HUES48 (cell line): ENCODE measurements around the gene TRIM50.

ENCODE experiments used
- H3K27ac ChIP-seq: one replicate; pipeline ENCODE4 v1.7.0; 2013; ENCODE audit warnings: low read depth, low read length, inconsistent platforms
- H3K27me3 ChIP-seq: 2 replicates; pipeline ENCODE4 v1.6.1; 2013; ENCODE audit warnings: mild to moderate bottlenecking, low read length; ENCODE audit not compliant: control insufficient read depth, insufficient read depth
- H3K36me3 ChIP-seq: 2 replicates; pipeline ENCODE4 v1.6.1; 2013; ENCODE audit warnings: low read length; ENCODE audit not compliant: control insufficient read depth, insufficient read depth
- H3K4me1 ChIP-seq: 2 replicates; pipeline ENCODE4 v1.6.1; 2013; ENCODE audit warnings: mild to moderate bottlenecking, low read length; ENCODE audit not compliant: control insufficient read depth, insufficient read depth
- H3K4me3 ChIP-seq: 2 replicates; pipeline ENCODE4 v1.5.1; 2013; ENCODE audit warnings: mild to moderate bottlenecking, low read depth, low read length
- H3K9ac ChIP-seq: 2 replicates; pipeline ENCODE4 v1.6.1; 2013; ENCODE audit warnings: mild to moderate bottlenecking, low read depth, low read length, moderate library complexity
- H3K9me3 ChIP-seq: 2 replicates; pipeline ENCODE4 v1.6.1; 2013; ENCODE audit warnings: low read length; ENCODE audit not compliant: control insufficient read depth, insufficient read depth

Gene TRIM50

DNA sequence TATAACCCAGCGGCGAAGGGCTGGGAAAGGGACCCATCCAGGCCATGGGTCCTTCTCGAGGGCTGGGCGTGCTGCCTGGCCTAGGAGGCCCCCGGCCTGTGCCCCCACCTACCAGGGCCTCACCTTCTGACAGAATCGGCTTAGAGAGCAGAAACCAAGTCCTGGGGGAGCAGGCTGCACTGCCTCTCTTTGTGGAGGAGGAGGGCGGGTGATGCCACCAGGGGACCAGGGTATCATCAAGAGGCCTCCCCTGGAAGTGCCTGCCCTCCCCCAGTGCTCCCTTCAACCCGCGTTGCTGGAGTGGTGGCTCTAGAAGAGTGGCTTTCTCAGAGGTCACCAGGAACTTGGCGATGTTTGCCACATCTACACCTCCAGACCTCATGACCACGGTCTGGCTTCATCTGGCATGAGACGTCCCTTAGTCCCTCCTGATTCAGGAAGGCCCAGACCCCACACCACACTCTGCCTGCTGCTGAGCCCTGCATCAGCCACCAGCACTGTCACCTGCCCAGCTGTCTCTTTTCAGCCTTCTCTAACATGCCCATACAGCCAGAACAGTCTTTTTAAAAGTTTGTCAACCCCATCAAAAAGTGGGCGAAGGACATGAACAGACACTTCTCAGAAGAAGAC is 32.0 kb upstream of the TRIM50 start:
- H3K27ac ChIP-seq = no peak overlapping the region
- no peaks in the 10 kb centered on the region for H3K36me3 ChIP-seq
- H3K4me1 ChIP-seq = no peaks in the 10 kb centered on the region
- H3K9me3 ChIP-seq = no peaks in the 10 kb centered on the region
- H3K27me3 ChIP-seq = no peaks in the 10 kb centered on the region
- no peak overlapping the region for H3K9ac ChIP-seq
- no peak overlapping the region for H3K4me3 ChIP-seq

DNA sequence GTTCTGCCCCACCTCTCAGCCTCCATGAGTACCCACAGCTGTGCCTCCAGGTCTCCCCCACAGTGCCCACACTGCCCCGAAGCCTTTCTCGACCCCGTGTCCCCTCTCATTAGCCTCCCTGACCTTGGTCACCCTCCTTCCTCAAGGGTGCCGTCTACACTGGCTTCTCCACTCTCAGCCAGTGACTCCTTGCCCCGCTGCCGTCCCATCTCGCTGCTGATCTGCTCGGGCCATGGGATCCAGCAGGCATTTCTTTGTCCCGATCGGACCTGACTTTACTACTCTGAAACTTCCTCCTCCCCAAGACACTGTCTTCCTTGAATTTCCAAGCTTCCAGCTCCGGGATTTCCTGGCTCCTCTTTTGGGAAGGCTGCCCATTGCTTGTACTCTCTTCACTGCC is 31.4 kb upstream of the TRIM50 start:
- Histone ChIP-seq H3K27ac (no peak overlapping the region), H3K9ac (no peak overlapping the region), H3K9me3 (no peaks in the 10 kb centered on the region), H3K36me3 (no peaks in the 10 kb centered on the region), H3K4me3 (no peak overlapping the region), H3K27me3 (no peaks in the 10 kb centered on the region), H3K4me1 (no peaks in the 10 kb centered on the region)

DNA sequence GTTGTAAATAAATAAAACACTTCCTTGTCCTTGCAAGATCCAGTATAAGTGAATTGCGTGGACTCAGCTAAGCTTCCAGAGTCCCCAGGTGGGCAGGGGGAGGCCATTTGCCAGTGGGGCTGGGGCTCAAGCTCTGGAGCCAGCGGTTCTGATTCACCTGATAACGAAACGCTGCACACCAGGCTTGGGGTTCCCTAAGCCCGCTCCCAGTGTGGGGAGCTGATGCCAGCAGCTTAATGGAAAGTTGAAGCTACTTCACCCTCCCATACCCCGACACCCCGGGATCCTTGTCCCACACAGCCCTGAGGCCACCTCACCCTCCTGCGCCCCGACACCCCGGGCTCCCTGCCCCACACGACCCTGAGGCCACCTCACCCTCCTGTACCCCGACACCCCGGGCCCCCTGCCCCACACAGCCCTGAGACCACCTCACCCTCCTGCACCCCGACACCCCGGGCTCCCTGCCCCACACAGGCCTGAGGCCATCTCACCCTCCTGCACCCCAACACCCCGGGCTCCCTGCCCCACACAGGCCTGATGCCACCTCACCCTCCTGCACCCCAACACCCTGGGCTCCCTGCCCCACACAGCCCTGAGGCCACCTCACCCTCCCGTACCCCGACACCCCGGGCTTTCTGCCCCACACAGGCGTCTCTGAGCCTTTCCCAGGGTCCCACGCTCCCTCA is 30.9 kb upstream of the TRIM50 start:
- Histone ChIP-seq H3K9me3 (no peaks in the 10 kb centered on the region), H3K36me3 (no peaks in the 10 kb centered on the region), H3K9ac (no peak overlapping the region), H3K4me3 (no peak overlapping the region), H3K4me1 (no peaks in the 10 kb centered on the region), H3K27ac (no peak overlapping the region), H3K27me3 (no peaks in the 10 kb centered on the region)

DNA sequence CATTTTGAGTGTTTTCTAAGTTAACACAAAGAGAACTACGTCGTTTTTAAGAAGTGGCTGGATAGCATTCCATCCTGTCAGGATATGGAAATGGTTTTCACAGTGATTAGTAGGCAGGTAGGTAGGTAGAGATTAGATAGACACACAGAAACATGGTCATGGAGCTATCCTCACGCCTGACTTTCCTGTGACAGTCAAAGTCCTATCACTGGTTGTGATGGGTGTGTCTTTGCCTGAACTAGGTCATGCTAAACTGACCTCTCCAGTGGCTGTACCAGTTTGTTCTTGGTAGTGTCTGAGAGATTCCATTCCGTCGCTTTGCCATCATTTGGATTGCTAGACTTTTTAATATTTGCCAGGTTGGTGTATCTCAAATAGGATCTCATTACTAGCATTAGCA is 28.3 kb upstream of the TRIM50 start:
- no peak overlapping the region for H3K9ac ChIP-seq
- H3K9me3 ChIP-seq = no peaks in the 10 kb centered on the region
- no peak overlapping the region for H3K4me3 ChIP-seq
- H3K27me3 ChIP-seq = no peaks in the 10 kb centered on the region
- H3K36me3 ChIP-seq = no peaks in the 10 kb centered on the region
- no peaks in the 10 kb centered on the region for H3K4me1 ChIP-seq
- H3K27ac ChIP-seq = no peak overlapping the region

DNA sequence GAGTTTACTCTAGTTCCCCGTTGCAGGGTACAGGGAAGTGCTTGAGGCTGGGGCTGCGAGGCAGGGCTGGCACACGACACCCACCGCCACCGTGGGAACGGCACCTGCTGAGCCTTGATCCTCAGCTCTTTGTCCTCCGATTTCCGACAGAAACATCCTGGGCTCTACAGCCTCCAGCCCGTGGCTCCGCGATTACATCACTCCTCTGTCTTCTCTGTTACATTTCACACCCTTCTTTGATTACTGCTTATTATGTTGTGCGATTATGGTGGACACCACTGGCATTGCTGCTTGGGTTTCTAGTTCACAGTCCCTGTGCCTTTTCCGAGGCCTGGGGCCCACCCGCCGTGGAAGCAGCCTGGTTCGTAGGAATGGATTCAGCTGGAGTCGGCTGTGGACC is 26.9 kb upstream of the TRIM50 start:
- H3K36me3 ChIP-seq = no peaks in the 10 kb centered on the region
- no peaks in the 10 kb centered on the region for H3K27me3 ChIP-seq
- no peaks in the 10 kb centered on the region for H3K9me3 ChIP-seq
- no peak overlapping the region for H3K27ac ChIP-seq
- no peak overlapping the region for H3K9ac ChIP-seq
- no peaks in the 10 kb centered on the region for H3K4me1 ChIP-seq
- no peak overlapping the region for H3K4me3 ChIP-seq

DNA sequence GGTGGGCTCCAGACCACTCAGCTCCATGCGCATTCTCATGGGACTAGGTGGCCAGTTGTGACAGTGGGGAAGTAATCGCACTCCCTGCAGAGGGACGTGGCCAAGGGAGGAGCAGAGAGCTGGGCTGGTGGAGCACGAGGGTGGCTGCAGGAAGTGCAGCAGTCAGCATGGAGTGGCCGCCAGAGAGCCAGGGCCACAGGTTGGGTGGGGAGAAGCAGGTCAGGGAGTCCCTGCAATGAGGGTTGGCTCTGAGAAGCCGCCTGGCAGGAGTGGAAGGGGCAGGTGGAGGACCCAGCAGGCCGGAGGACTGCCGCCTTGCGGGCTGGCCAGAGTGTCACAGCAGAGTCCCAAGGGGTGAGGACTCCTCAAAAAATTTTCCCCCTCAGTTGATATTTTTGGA is 26.3 kb upstream of the TRIM50 start:
- no peaks in the 10 kb centered on the region for H3K27me3 ChIP-seq
- no peak overlapping the region for H3K27ac ChIP-seq
- H3K36me3 ChIP-seq = no peaks in the 10 kb centered on the region
- no peaks in the 10 kb centered on the region for H3K4me1 ChIP-seq
- no peak overlapping the region for H3K9ac ChIP-seq
- no peaks in the 10 kb centered on the region for H3K9me3 ChIP-seq
- no peak overlapping the region for H3K4me3 ChIP-seq

DNA sequence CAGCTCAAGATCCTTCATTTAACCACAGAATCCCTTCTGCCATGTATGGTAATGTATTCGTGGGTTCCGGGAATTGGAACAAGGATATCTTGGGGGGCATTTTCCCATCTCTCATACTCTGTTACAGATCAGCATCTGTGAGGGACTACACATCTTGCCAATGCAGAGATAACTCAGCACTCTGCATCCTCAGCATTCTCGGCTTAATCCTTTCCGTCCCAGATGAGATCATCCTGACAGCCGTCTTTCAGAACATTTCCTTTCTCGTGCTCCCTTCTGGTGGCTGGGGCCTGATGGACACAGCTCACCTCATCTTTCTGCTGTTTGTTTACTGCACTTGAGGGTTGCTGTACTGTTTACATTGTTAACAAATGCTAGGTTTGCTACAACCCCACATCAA is 25.4 kb upstream of the TRIM50 start:
- Histone ChIP-seq H3K9me3 (no peaks in the 10 kb centered on the region), H3K9ac (no peak overlapping the region), H3K27ac (no peak overlapping the region), H3K4me1 (no peaks in the 10 kb centered on the region), H3K4me3 (no peak overlapping the region), H3K36me3 (no peaks in the 10 kb centered on the region), H3K27me3 (no peaks in the 10 kb centered on the region)

DNA sequence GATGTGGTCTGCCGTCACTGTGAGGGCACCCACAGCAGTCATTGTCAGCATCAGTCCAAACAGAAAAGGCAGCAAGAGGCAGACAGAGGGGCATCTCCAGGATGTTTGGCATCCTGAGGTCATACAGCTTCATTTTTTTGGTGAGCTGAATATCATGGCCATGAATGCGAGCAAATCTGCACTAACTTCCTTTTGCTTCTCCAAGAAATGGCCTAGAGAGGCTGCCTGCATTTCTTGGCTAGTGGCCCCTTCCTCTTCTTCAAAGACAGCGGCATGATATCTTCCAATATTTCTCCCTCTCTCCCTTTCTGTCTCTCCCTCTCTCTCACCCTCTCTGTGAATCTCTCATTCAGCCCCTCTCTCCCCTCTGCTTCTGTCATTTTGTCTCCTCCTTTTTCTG is 24.9 kb upstream of the TRIM50 start:
- no peaks in the 10 kb centered on the region for H3K27me3 ChIP-seq
- no peaks in the 10 kb centered on the region for H3K9me3 ChIP-seq
- H3K36me3 ChIP-seq = no peaks in the 10 kb centered on the region
- H3K4me1 ChIP-seq = no peaks in the 10 kb centered on the region
- H3K9ac ChIP-seq = no peak overlapping the region
- H3K27ac ChIP-seq = no peak overlapping the region
- no peak overlapping the region for H3K4me3 ChIP-seq

DNA sequence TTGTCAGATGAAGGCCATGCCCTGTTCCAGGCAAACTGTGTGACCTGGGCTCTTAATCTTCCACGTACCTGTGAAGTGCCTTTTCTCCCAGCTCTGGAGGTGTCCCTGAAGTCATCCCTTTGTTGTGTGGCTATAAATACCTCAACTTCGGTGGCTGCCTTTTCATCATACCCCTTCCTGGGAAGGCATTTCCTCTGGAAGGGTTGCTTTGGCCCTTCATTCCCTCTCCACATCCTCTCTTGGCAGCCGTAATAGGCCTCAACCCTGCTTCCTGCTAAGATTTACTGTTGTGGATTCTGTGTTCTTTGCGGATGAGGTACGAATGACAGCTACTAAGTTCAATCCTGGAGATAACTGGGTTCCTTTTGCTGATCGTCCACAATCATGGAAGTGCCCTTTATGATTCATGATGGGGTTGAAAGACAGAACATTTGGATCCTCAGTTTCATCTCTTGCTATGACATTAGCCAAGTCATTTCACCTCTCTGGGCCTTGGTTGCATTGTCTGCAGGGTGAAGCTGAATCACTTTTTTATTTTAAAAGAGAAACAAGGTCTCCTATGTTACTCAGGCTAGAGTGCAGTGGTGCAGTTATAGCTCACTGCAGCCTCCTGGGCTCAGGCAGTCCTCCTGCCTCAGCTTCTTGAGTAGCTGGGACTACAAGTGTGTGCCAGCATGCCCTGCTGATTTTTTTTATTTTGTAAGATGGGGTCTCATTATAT is 23.7 kb upstream of the TRIM50 start:
- Histone ChIP-seq H3K4me1 (no peaks in the 10 kb centered on the region), H3K27ac (no peak overlapping the region), H3K4me3 (no peak overlapping the region), H3K9me3 (no peaks in the 10 kb centered on the region), H3K27me3 (no peaks in the 10 kb centered on the region), H3K36me3 (no peaks in the 10 kb centered on the region), H3K9ac (no peak overlapping the region)

DNA sequence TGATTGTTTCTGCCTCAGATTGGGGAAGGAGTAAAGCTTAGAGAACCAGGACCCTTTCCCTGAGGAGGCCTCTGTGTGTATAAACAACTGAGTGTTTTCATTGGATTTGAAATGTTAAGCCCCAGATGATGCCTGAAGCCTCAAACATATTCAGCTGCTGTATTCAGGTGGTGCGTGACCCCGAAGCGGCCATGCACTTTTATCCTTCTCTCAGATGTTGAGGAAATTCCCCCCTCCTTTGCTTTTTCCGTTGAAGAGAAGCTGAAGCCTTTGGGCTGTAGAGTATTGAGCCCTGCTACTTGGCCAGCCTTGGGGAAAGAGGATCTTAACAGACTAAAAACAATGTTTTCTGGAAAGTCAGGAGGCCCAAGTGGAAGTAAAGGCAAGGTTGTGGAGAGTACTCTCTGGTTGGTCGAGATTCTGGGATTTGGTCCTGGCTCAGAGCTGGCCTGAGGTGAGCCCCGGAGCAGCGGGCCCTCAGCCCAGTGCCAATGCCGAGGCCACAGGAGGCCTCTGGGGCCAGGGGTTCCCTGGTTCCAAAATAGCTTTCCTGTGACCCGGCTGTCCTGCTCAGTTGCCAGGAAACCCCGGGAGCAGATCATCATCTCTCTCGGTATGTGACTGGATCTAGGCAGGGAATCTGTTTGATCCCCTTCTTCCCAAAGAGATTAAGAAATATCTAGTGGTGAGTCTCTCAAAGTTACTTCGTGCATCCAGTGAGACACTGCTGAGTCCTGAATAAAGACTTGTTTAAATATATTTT is 22.6 kb upstream of the TRIM50 start:
- Histone ChIP-seq H3K27ac (no peak overlapping the region), H3K9ac (no peak overlapping the region), H3K36me3 (no peaks in the 10 kb centered on the region), H3K4me3 (no peak overlapping the region), H3K27me3 (no peaks in the 10 kb centered on the region), H3K4me1 (peaks cover 4% of the 10 kb centered on the region; the same call in 1 of the 2 replicates), H3K9me3 (no peaks in the 10 kb centered on the region)

DNA sequence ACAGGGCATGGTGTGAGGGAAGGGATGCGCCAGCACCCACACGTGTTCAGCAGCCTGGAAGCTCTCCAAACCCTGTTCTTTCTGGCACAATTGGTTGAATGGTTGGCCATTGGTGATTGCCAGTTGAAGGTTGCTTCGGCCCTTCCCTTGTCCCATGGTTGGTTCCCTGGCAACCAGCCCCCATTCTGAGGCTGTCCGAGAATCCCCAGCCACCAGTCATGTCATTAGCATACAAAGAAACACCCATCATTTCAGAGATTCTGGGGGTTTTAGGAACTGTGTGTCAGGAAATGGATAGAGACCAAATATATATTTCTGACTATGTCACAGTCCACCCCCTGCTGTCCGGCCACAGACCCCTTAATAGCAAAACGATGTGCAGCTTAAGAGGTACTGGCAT is 21.9 kb upstream of the TRIM50 start:
- no peak overlapping the region for H3K9ac ChIP-seq
- no peaks in the 10 kb centered on the region for H3K9me3 ChIP-seq
- H3K27me3 ChIP-seq = no peaks in the 10 kb centered on the region
- H3K27ac ChIP-seq = no peak overlapping the region
- peaks cover 4% of the 10 kb centered on the region; the same call in 1 of the 2 replicates for H3K4me1 ChIP-seq
- H3K4me3 ChIP-seq = no peak overlapping the region
- H3K36me3 ChIP-seq = no peaks in the 10 kb centered on the region
